H9 (cell line): ENCODE measurements around the gene MAST2. TPM values are rescaled to one million over a fixed set of nuclear protein-coding genes. Genes with fewer than 3 reads are reported as not detected.

Experiments
- DNase-seq: peaks from one replicate; pipeline ENCODE4 v3.0.0-alpha.2; 2017
- H2AFZ ChIP-seq: one replicate; pipeline ENCODE4 v1.6.1; 2013; ENCODE audit warnings: mild to moderate bottlenecking, low read length, control low read depth, moderate library complexity
- H2AK5ac ChIP-seq: 2 replicates; pipeline ENCODE4 v1.6.1; 2013; ENCODE audit warnings: low read length, control low read depth, mixed read lengths; ENCODE audit not compliant: insufficient read length
- H2BK120ac ChIP-seq: one replicate; pipeline ENCODE4 v1.6.1; 2013; ENCODE audit warnings: low read depth, mild to moderate bottlenecking, low read length, control low read depth, inconsistent platforms; ENCODE audit not compliant: poor library complexity, severe bottlenecking
- H2BK12ac ChIP-seq: 2 replicates; pipeline ENCODE4 v1.6.1; 2013; ENCODE audit warnings: low read length, control low read depth, mixed read lengths, low read depth; ENCODE audit not compliant: insufficient read length
- H2BK15ac ChIP-seq: 2 replicates; pipeline ENCODE4 v1.6.1; 2013; ENCODE audit warnings: low read depth, low read length, control low read depth
- H2BK20ac ChIP-seq: one replicate; pipeline ENCODE4 v1.6.1; 2013; ENCODE audit warnings: low read depth, mild to moderate bottlenecking, low read length, control low read depth, inconsistent platforms; ENCODE audit not compliant: poor library complexity, severe bottlenecking
- H2BK5ac ChIP-seq: 2 replicates; pipeline ENCODE4 v1.6.1; 2013; ENCODE audit warnings: low read length, control low read depth, mixed read lengths; ENCODE audit not compliant: insufficient read length
- H3K14ac ChIP-seq: 2 replicates; pipeline ENCODE4 v1.6.1; 2013; ENCODE audit warnings: low read length, control low read depth; ENCODE audit not compliant: insufficient read depth
- H3K18ac ChIP-seq: 2 replicates; pipeline ENCODE4 v1.6.1; 2013; ENCODE audit warnings: low read depth, mild to moderate bottlenecking, mixed read lengths, low read length, control low read depth; ENCODE audit not compliant: insufficient read length
- H3K23ac ChIP-seq: 2 replicates; pipeline ENCODE4 v1.6.1; 2013; ENCODE audit warnings: low read length, control low read depth, mixed read lengths, low read depth; ENCODE audit not compliant: insufficient read length
- H3K23me2 ChIP-seq: 2 replicates; pipeline ENCODE4 v1.6.1; 2013; ENCODE audit warnings: low read depth, mild to moderate bottlenecking, mixed read lengths, low read length, control low read depth; ENCODE audit not compliant: insufficient read length, poor library complexity, severe bottlenecking
- H3K27ac ChIP-seq: 2 replicates; pipeline ENCODE4 v1.5.1; 2013; ENCODE audit warnings: low read length, control low read depth, mixed read lengths, low read depth; ENCODE audit not compliant: insufficient read length
- H3K27me3 ChIP-seq: 2 replicates; pipeline ENCODE4 v1.6.1; 2013; ENCODE audit warnings: low read length, control low read depth, inconsistent platforms; ENCODE audit not compliant: insufficient read depth
- H3K4ac ChIP-seq: 2 replicates; pipeline ENCODE4 v1.6.1; 2013; ENCODE audit warnings: low read depth, mild to moderate bottlenecking, control low read depth, inconsistent platforms, low read length, moderate library complexity
- H3K4me1 ChIP-seq: 2 replicates; pipeline ENCODE4 v1.6.1; 2013; ENCODE audit warnings: low read length, control low read depth, inconsistent platforms; ENCODE audit not compliant: insufficient read depth
- H3K4me2 ChIP-seq: 2 replicates; pipeline ENCODE4 v1.6.1; 2013; ENCODE audit warnings: low read length, control low read depth, mixed read lengths; ENCODE audit not compliant: insufficient read length, insufficient read depth
- H3K56ac ChIP-seq: 2 replicates; pipeline ENCODE4 v1.6.1; 2013; ENCODE audit warnings: low read depth, mild to moderate bottlenecking, mixed read lengths, low read length, control low read depth; ENCODE audit not compliant: insufficient read length
- H3K79me1 ChIP-seq: 2 replicates; pipeline ENCODE4 v1.6.1; 2013; ENCODE audit warnings: low read depth, mild to moderate bottlenecking, moderate library complexity, low read length, control low read depth, inconsistent platforms; ENCODE audit not compliant: insufficient read depth, poor library complexity, severe bottlenecking
- H3K79me2 ChIP-seq: 2 replicates; pipeline ENCODE4 v1.6.1; 2013; ENCODE audit warnings: low read length, control low read depth, inconsistent platforms; ENCODE audit not compliant: insufficient read depth
- H3K9ac ChIP-seq: 2 replicates; pipeline ENCODE4 v1.6.1; 2013; ENCODE audit warnings: low read length, control low read depth, mixed read lengths; ENCODE audit not compliant: insufficient read length; ENCODE audit errors: extremely low read depth
- H3K9me3 ChIP-seq: one replicate; pipeline ENCODE4 v1.6.1; 2013; ENCODE audit warnings: low read depth, low read length, inconsistent platforms; ENCODE audit not compliant: control insufficient read depth
- H3T11ph ChIP-seq: one replicate; pipeline ENCODE4 v1.6.1; 2013; ENCODE audit warnings: mild to moderate bottlenecking, low read length, control low read depth, inconsistent platforms
- H4K20me1 ChIP-seq: one replicate; pipeline ENCODE4 v1.6.1; 2013; ENCODE audit not compliant: control insufficient read depth, insufficient read length, insufficient read depth
- H4K5ac ChIP-seq: 2 replicates; pipeline ENCODE4 v1.6.1; 2013; ENCODE audit warnings: low read depth, mild to moderate bottlenecking, mixed read lengths, low read length, control low read depth; ENCODE audit not compliant: insufficient read length
- H4K8ac ChIP-seq: replicated peaks from 2 replicates; pipeline ENCODE4 v1.6.1; 2013; ENCODE audit warnings: low read length, control low read depth, mixed read lengths, low read depth; ENCODE audit not compliant: insufficient read length
- H4K91ac ChIP-seq: 2 replicates; pipeline ENCODE4 v1.6.1; 2013; ENCODE audit warnings: low read depth, mild to moderate bottlenecking, moderate library complexity, mixed read lengths, low read length, control low read depth; ENCODE audit not compliant: insufficient read length
- H3K27ac Mint-ChIP-seq, 3 experiments: 2 replicates in 2 of 3; 3 replicates in 1 of 3; pipeline ENCODE4 v1.8.0; 2020 to 2021; ENCODE audit warnings: mixed read lengths in 3 of 3, mild to moderate bottlenecking in 1 of 3, moderate library complexity in 1 of 3
- H3K27me3 Mint-ChIP-seq: 2 replicates; pipeline ENCODE4 v1.8.0; 2021; ENCODE audit warnings: low read depth, mild to moderate bottlenecking, moderate library complexity, mixed read lengths
- H3K36me3 Mint-ChIP-seq, 3 experiments: 2 replicates in 2 of 3; 3 replicates in 1 of 3; pipeline ENCODE4 v1.8.0; 2020 to 2021; ENCODE audit warnings: low read depth in 3 of 3, mixed read lengths in 3 of 3; ENCODE audit not compliant: insufficient read depth in 1 of 3
- H3K4me1 Mint-ChIP-seq, 2 experiments: 2 replicates each; pipeline ENCODE4 v1.8.0; 2020; ENCODE audit warnings: mixed read lengths in 2 of 2
- H3K4me3 Mint-ChIP-seq, 2 experiments: 2 replicates in 1 of 2; 3 replicates in 1 of 2; pipeline ENCODE4 v1.8.0; 2020 to 2021; ENCODE audit warnings: mild to moderate bottlenecking in 2 of 2, mixed read lengths in 2 of 2, moderate library complexity in 1 of 2
- H3K9me3 Mint-ChIP-seq, 2 experiments: 2 replicates in 1 of 2; 3 replicates in 1 of 2; pipeline ENCODE4 v1.8.0; 2020; ENCODE audit warnings: mild to moderate bottlenecking in 2 of 2, mixed read lengths in 2 of 2, moderate library complexity in 1 of 2
- total RNA-seq: library from RNA; stranded (reverse); gene quantifications from 2 replicates; pipeline ENCODE4 v1.2.1, GENCODE V29; 2021
- TF ChIP-seq, protein P1 (sequence below): fragments of 200-600 bp; sonication (generic); conservative IDR thresholded peaks from 3 replicates; pipeline ENCODE4 v1.8.0; 2021; ENCODE audit warnings: antibody characterized with exemption, mild to moderate bottlenecking

The MAST2 gene
- total RNA-seq, 1 experiment from 2014 or later, result 28.8 TPM

DNA sequence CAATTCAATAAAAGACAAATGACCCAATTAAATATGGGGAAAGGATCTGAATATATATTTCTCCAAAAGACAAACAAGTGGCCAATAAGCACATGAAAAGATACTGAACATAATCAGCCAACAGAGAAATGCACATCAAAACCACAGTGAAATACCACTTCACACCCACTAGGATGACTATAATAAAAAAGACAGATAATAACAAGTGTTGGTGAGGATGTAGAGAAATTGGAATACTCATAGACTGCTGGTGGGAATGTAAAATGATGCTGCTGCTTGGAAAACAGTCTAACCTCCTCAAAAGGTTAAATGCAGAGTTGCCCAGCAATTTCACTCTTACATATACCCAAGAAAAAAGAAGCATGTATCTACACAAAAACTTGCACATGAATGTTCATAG, 280.2 kb downstream of the MAST2 start:
- H3K18ac ChIP-seq, result no peak overlapping the region
- H3K56ac ChIP-seq, result no peak overlapping the region
- no peak overlapping the region for H3K9ac ChIP-seq
- no peak overlapping the region for H3K4me2 ChIP-seq
- H4K5ac ChIP-seq, result no peak overlapping the region
- H2BK20ac ChIP-seq, result no peak overlapping the region
- H2BK15ac ChIP-seq, result no peak overlapping the region
- TF ChIP-seq, protein P1, sequence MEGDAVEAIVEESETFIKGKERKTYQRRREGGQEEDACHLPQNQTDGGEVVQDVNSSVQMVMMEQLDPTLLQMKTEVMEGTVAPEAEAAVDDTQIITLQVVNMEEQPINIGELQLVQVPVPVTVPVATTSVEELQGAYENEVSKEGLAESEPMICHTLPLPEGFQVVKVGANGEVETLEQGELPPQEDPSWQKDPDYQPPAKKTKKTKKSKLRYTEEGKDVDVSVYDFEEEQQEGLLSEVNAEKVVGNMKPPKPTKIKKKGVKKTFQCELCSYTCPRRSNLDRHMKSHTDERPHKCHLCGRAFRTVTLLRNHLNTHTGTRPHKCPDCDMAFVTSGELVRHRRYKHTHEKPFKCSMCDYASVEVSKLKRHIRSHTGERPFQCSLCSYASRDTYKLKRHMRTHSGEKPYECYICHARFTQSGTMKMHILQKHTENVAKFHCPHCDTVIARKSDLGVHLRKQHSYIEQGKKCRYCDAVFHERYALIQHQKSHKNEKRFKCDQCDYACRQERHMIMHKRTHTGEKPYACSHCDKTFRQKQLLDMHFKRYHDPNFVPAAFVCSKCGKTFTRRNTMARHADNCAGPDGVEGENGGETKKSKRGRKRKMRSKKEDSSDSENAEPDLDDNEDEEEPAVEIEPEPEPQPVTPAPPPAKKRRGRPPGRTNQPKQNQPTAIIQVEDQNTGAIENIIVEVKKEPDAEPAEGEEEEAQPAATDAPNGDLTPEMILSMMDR, result no peak
- no peaks in the 10 kb centered on the region for H3K79me1 ChIP-seq
- no peak overlapping the region for H2BK5ac ChIP-seq
- H4K20me1 ChIP-seq, result no peaks in the 10 kb centered on the region
- H3K27me3 Mint-ChIP-seq, result no peaks in the 10 kb centered on the region
- H3K4me1 ChIP-seq, result no peaks in the 10 kb centered on the region
- no peaks in the 10 kb centered on the region for H3K27me3 ChIP-seq
- H2AK5ac ChIP-seq, result no peak overlapping the region
- H3K36me3 Mint-ChIP-seq, result 0 out of 7 replicates have a peak, but pooled peaks cover 0 to 2% (median 0%) of the 10 kb centered on the region in 3 experiments
- no peak overlapping the region for H2BK12ac ChIP-seq
- H3K23me2 ChIP-seq, result no peaks in the 10 kb centered on the region
- H4K8ac ChIP-seq, result no peak overlapping the region
- no peak overlapping the region for H3K27ac Mint-ChIP-seq
- H3T11ph ChIP-seq, result no peak overlapping the region
- no peak overlapping the region for H3K4me3 Mint-ChIP-seq
- no peak overlapping the region for H3K23ac ChIP-seq
- H2BK120ac ChIP-seq, result no peak overlapping the region
- no peak for DNase-seq
- no peaks in the 10 kb centered on the region for H3K9me3 ChIP-seq
- no peaks in the 10 kb centered on the region for H3K79me2 ChIP-seq
- H3K4ac ChIP-seq, result no peak overlapping the region
- H3K14ac ChIP-seq, result no peak overlapping the region
- H3K4me1 Mint-ChIP-seq, result peaks cover 5 to 6% of the 10 kb centered on the region in 2 experiments
- H4K91ac ChIP-seq, result no peak overlapping the region
- H3K9me3 Mint-ChIP-seq, result no peaks in the 10 kb centered on the region
- no peak overlapping the region for H2AFZ ChIP-seq
- H3K27ac ChIP-seq, result no peak overlapping the region
